DND-41 (cell line): ENCODE data around the gene MLF1.

Source experiments
- ATAC-seq: fragments of 200-7000 bp; cut with Tn5 transposase; 3 replicates; pipeline ENCODE4 v1.9.1; 2021; ENCODE audit warnings: low read depth; ENCODE audit not compliant: insufficient read depth
- DNase-seq: peaks from one replicate; pipeline ENCODE4 v3.0.0-alpha.2; 2020
- H2AFZ ChIP-seq: 2 replicates; pipeline ENCODE4 v1.6.0; 2012; ENCODE audit warnings: low read depth, low read length
- H3K27ac ChIP-seq: 2 replicates; pipeline ENCODE4 v1.5.1; 2012; ENCODE audit warnings: low read length, inconsistent platforms
- H3K27me3 ChIP-seq: fragments of 200-600 bp; sonication (generic); 2 replicates; pipeline ENCODE4 v1.6.0; 2012; ENCODE audit warnings: low read length, mild to moderate bottlenecking, inconsistent platforms; ENCODE audit not compliant: insufficient read depth, poor library complexity
- H3K36me3 ChIP-seq: 2 replicates; pipeline ENCODE4 v1.5.1; 2012; ENCODE audit warnings: low read length, inconsistent platforms; ENCODE audit not compliant: insufficient read depth
- H3K4me1 ChIP-seq: 2 replicates; pipeline ENCODE4 v1.5.1; 2012; ENCODE audit warnings: mild to moderate bottlenecking, low read length; ENCODE audit not compliant: insufficient read depth
- H3K4me2 ChIP-seq: 2 replicates; pipeline ENCODE4 v1.6.0; 2012; ENCODE audit warnings: mild to moderate bottlenecking, moderate library complexity, low read length, inconsistent platforms; ENCODE audit not compliant: insufficient read depth
- H3K4me3 ChIP-seq, 2 experiments: fragments of 200-600 bp in 1 of 2; shearing (Covaris generic) in 1 of 2; 2 replicates each; pipeline ENCODE4 v1.5.1; 2012 to 2016; ENCODE audit warnings: inconsistent platforms in 2 of 2, low read length in 2 of 2, mild to moderate bottlenecking in 2 of 2, low read depth in 1 of 2, moderate library complexity in 1 of 2
- H3K79me2 ChIP-seq: 2 replicates; pipeline ENCODE4 v1.6.0; 2012; ENCODE audit warnings: low read length, inconsistent platforms; ENCODE audit not compliant: insufficient read depth
- H3K9ac ChIP-seq: 2 replicates; pipeline ENCODE4 v1.6.0; 2012; ENCODE audit warnings: low read depth, mild to moderate bottlenecking, inconsistent platforms, low read length, moderate library complexity
- H3K9me3 ChIP-seq: 2 replicates; pipeline ENCODE4 v1.5.1; 2012; ENCODE audit warnings: low read length, moderate library complexity, mild to moderate bottlenecking, inconsistent platforms; ENCODE audit not compliant: insufficient read depth, severe bottlenecking
- H4K20me1 ChIP-seq: 2 replicates; pipeline ENCODE4 v1.6.0; 2012; ENCODE audit warnings: low read length; ENCODE audit not compliant: insufficient read depth
- EZH2 ChIP-seq: IDR thresholded peaks from 3 replicates; pipeline ENCODE4 v1.6.1; 2012; ENCODE audit warnings: borderline replicate concordance, low read depth, mild to moderate bottlenecking, moderate library complexity, low read length, inconsistent platforms; ENCODE audit not compliant: severe bottlenecking
- TF ChIP-seq, protein P1 (sequence below): IDR thresholded peaks from 2 replicates; pipeline ENCODE4 v1.5.1; 2012; ENCODE audit warnings: borderline replicate concordance, low read length, moderate library complexity, mild to moderate bottlenecking; ENCODE audit not compliant: poor library complexity, severe bottlenecking; ENCODE audit errors: extremely low read depth

MLF1 gene

GRCh38 chr3:158531334-158531733 lies 39.7 kb upstream of the MLF1 start:
- ATAC-seq (no peak), DNase-seq (no peak)
- Histone ChIP-seq H3K27ac (no peak overlapping the region), H3K4me2 (no peak overlapping the region), H3K9ac (no peak overlapping the region), H3K4me3 (no peak overlapping the region), H4K20me1 (no peaks in the 10 kb centered on the region), H3K36me3 (no peaks in the 10 kb centered on the region), H2AFZ (no peak overlapping the region), H3K4me1 (no peaks in the 10 kb centered on the region), H3K9me3 (no peaks in the 10 kb centered on the region), H3K27me3 (no peaks in the 10 kb centered on the region), H3K79me2 (no peaks in the 10 kb centered on the region)
- TF ChIP-seq, protein P1, sequence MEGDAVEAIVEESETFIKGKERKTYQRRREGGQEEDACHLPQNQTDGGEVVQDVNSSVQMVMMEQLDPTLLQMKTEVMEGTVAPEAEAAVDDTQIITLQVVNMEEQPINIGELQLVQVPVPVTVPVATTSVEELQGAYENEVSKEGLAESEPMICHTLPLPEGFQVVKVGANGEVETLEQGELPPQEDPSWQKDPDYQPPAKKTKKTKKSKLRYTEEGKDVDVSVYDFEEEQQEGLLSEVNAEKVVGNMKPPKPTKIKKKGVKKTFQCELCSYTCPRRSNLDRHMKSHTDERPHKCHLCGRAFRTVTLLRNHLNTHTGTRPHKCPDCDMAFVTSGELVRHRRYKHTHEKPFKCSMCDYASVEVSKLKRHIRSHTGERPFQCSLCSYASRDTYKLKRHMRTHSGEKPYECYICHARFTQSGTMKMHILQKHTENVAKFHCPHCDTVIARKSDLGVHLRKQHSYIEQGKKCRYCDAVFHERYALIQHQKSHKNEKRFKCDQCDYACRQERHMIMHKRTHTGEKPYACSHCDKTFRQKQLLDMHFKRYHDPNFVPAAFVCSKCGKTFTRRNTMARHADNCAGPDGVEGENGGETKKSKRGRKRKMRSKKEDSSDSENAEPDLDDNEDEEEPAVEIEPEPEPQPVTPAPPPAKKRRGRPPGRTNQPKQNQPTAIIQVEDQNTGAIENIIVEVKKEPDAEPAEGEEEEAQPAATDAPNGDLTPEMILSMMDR = no peak
- no peak for TF ChIP-seq EZH2

- Histone ChIP-seq H2AFZ (no peak overlapping the region), H3K79me2 (no peaks in the 10 kb centered on the region), H3K36me3 (no peaks in the 10 kb centered on the region), H3K4me2 (no peak overlapping the region), H3K4me3 (no peak overlapping the region), H3K9ac (no peak overlapping the region), H3K27me3 (no peaks in the 10 kb centered on the region), H3K27ac (no peak overlapping the region), H3K9me3 (no peaks in the 10 kb centered on the region), H3K4me1 (no peaks in the 10 kb centered on the region), H4K20me1 (no peaks in the 10 kb centered on the region)
- DNase-seq (peak; percentile 20), ATAC-seq (peak; percentile 60; the same call in 1 of the 3 replicates)
- TF ChIP-seq, protein P1 = peak; percentile 70
- no peak for TF ChIP-seq EZH2
These were observed 38.8 kb upstream of the MLF1 start for GRCh38 chr3:158532099-158532734.

DNA sequence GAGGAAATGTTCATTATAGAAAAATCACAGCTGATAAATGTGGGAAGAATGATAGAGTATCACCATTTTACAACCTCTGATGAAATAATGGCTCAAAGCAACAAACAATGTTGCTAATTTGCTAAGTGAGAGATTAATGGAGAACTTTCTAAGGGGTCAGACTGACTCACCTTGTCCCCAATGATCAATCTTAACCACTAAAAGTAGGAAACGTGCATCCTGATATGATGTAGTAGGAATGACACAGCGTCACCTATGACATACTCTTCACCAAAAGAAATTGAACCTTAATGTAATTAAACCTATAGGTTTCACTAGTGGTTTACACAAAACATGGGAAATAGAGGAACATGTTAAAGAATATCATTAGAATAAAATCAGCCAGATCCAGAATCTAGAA lies 35.1 kb upstream of the MLF1 start:
- Histone ChIP-seq H3K79me2 (no peaks in the 10 kb centered on the region), H3K9ac (no peak overlapping the region), H3K36me3 (peaks cover 6% of the 10 kb centered on the region; the same call in 1 of the 2 replicates), H3K9me3 (no peaks in the 10 kb centered on the region), H3K27ac (no peak overlapping the region), H3K4me3 (no peak overlapping the region), H2AFZ (no peak overlapping the region), H4K20me1 (no peaks in the 10 kb centered on the region), H3K4me2 (no peak overlapping the region), H3K27me3 (no peaks in the 10 kb centered on the region), H3K4me1 (no peaks in the 10 kb centered on the region)
- no peak for TF ChIP-seq EZH2
- TF ChIP-seq, protein P1 = no peak
- DNase-seq (no peak), ATAC-seq (no peak)
